GM19240 (cell line): Measurements from ENCODE around the gene FRMD4A.
"Not testable (repeated sequence)": the region's sequence is repeated elsewhere in the genome, so short reads cannot be mapped to it uniquely, and the experiment has no call there.

Experiments used
- DNase-seq: peaks from one replicate; pipeline ENCODE4 v3.0.0; 2011; ENCODE audit warnings: low spot score; ENCODE audit not compliant: insufficient read length

FRMD4A gene

GRCh38 chr10:14151571-14151970, 179.2 kb downstream of the FRMD4A start:
- DNase-seq = no peak

- no peak for DNase-seq
Measured at GRCh38 chr10:14150526-14150925, 180.2 kb downstream of the FRMD4A start.

GRCh38 chr10:14146501-14146900, 184.2 kb downstream of the FRMD4A start:
- DNase-seq = no peak

GRCh38 chr10:14146025-14146424, 184.7 kb downstream of the FRMD4A start:
- no peak for DNase-seq

DNA sequence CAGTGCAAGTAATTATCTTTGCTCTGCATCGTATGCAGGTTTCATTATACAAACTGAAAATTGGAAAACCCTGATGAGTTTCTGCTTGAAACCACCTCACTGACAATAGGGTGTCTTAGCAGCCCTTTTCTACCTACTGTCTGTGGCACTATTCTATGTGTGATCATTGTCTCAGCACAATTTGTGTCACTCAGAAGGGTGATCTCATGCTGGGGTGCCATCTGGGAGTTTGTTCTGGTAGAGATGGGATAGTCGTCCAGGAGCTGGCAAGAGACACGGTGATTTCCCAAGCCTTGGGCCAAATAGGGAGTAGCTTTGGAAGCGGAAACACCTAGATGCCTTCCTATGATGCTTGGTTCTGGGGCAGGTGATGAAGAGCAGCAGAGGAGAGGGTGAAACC, 186.3 kb downstream of the FRMD4A start:
- no peak for DNase-seq

DNA sequence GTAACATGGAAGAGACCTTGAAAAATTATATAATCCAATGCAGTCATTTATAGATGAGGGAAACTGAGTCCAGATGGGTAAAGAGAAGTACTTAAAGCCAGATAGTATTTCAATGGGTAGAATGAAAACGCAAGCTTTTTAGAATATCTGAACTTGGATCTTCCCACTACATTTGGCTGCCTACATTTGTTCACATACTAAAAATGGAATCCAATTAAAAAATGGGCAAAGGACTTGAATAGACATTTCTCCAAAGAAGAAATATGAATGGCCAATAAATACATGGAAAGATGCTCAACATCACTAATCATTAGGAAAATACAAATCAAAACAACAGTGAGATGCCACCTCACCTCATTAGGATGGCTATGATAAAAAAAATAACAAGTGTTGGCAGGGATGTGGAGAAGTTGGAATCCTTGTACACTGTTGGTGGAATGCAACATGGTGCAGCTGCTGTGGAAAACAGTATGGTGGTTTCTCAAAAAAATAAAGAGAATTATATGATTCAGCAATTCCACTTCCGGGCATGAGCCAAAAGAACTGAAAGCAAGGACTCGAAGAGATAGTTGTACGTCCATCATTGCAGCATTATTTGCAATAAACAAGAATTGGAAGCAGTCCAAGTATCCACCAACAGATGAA, 188.0 kb downstream of the FRMD4A start:
- no peak for DNase-seq

DNA sequence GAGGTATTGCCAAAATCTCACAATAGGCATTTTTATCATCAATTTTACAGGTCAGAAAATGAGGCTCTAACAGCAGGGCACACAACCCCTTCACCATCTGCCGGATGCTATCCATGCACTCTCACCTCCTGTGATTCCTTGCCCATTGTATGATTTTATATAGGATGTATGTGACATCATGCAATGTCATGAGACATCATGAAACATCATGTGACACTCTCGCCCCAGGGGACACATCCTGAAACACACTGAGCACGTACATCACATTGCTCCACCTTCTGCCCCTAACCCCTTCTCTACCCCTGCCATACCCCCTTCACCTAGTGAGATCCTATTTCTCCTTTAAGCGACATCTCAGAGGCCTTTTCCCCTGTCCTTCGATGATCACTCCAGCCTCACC, 189.4 kb downstream of the FRMD4A start:
- no peak for DNase-seq

- DNase-seq = no peak
Measured at GRCh38 chr10:14137391-14137790, 193.3 kb downstream of the FRMD4A start.

DNA sequence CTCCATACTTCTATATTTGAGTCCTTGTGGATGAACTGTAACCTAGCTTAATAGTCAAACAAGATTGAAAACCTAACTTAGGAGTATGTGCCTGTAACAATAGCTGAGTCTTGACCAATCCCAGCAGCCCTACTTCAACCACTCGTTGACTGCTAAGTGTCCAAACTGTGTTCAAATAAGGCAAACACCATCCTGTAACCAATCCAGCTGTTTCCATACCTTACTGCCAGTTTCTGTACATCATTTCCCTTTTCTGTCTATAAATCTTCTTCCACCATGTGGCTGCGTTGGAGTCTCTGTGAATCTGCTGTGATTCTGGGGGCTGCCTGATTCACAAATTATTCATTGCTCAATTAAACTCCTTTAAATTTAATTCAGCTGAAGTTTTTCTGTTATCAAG, 195.5 kb downstream of the FRMD4A start:
- not testable (repeated sequence) for DNase-seq

DNA sequence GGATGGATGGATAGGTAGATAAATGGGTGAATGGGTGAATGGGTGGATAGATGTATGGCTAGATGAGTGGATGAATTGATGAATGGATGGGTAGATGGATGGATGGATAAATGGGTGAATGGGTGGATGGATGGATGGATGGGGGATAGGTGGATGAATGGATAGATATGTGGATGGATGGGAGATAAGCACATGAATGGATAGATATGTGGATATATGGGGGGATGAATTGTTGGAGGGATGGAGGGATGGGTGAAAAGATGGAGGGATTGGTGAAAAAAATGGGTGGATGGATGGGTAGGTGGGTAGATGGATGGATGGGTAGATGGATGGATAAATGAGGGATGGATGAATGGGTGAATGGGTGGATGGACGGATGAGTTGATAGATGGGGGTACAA, 196.4 kb downstream of the FRMD4A start:
- DNase-seq = no peak

- DNase-seq = no peak
Measured at GRCh38 chr10:14131261-14131960, 199.3 kb downstream of the FRMD4A start.

GRCh38 chr10:14129770-14130169, 201.0 kb downstream of the FRMD4A start:
- no peak for DNase-seq

GRCh38 chr10:14128519-14128918, 202.2 kb downstream of the FRMD4A start:
- DNase-seq = no peak

DNA sequence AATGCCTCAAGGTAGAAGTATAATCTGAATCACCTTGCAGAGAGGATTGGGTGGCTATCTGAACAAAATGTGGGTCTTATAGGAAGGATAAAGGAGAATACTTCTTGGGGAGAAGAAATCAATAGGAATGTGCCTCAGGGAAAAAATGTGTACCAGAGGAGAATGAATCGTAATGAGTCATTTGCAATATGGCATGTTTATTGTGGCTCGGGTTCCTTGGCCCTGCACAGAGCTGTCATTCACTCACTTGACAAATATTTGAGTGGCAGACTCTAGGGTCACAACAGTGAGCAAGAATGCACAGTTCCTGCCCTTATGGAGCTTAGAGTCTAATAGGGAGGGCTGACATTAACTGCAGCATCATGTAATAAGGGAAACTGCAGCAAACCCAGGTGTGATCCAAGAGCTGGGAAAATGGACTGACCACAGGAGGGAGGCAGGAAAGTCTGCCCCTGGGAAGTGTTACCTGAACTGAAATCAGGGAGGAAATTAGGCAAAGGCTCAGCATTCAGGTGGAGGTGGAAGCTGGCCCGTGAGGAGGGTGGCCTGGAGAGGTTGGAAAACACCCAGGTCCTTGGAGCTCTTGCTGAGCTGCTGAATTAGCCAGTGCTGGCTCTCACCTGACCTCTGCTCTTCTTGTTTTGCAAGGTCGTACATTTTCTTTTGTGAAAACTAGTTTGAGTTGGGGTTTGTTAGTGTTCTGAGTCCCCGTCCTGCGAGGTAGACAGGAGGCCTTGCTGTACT, 203.9 kb downstream of the FRMD4A start:
- no peak for DNase-seq

DNA sequence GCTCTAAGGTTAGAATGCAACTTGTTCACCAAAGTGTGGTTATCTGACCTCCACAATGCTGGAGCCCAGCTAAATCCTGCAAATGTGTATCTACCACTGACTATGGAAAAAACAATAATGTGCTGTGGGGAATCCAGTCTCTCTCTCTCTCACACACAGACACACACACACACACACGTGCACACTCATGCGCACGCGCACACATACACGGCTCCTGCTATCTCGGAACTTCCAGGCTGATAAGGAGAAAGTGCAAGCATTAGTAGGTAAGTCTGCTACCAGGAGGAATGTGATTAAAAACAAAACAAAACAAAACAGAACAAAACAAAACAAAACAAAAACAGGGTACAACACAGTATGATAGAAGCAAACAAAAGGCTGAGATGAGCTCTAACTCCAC, 205.2 kb downstream of the FRMD4A start:
- DNase-seq = no peak

DNA sequence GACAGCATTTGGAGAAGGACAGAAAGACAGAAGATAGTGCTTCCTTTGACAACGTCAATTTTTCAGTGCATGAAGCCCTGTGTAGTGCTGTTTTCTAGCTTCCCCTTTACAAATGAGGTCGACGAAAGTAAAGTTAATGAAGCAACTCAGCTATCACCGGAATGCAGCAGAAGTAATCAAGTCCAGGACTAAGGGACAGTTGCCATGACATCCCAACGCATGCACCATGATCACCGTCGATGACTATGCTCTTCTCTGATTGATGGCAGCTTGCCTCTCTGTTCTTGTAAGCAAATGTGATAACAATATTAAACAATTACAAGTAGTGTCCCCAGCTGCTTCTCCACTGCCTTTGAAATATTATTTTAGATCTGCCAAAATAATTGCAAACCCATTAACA, 205.8 kb downstream of the FRMD4A start:
- no peak for DNase-seq

- DNase-seq = no peak
Measured at GRCh38 chr10:14123139-14123538, 207.6 kb downstream of the FRMD4A start.

DNA sequence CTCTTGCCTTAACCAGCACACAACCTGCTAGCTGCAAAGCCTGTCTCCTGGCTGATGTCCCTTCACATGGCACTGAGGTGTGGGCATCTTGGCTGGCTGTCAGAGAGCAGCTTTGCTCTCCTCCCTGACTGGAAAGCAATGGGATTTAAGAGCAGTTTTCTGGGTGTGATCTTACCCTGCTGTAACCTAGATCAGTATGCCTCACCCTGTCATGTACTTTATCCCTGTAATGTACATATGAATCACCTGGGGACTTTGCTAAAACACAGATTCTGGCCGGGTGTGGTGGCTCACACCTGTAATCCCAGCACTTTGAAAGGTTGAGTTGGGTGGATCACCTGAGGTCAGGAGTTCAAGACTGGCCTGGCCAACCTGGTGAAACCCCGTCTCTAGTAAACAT, 209.9 kb downstream of the FRMD4A start:
- DNase-seq = no peak

- DNase-seq = no peak
Measured at GRCh38 chr10:14118953-14119352, 211.8 kb downstream of the FRMD4A start.

DNA sequence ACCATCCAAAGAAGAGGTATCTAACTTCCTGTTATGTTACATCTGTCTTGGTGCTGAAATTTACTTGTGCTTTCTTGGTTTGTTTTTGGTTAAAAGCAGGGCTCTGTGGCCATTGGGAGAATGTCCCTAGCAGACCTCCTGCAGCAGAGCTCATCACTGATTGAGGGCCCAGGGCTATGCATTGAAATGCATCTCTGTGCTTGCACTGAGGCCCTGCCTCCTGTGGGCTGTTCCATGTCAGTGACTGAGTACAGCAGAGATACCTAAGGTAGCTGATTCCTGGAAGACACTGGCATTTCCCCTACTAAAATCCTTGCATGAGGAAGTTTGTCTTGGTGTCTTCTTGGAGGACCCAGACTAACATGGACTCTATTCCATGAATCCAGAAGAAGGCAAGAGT, 213.9 kb downstream of the FRMD4A start:
- no peak for DNase-seq

- no peak for DNase-seq
Measured at GRCh38 chr10:14116021-14116420, 214.7 kb downstream of the FRMD4A start.

DNA sequence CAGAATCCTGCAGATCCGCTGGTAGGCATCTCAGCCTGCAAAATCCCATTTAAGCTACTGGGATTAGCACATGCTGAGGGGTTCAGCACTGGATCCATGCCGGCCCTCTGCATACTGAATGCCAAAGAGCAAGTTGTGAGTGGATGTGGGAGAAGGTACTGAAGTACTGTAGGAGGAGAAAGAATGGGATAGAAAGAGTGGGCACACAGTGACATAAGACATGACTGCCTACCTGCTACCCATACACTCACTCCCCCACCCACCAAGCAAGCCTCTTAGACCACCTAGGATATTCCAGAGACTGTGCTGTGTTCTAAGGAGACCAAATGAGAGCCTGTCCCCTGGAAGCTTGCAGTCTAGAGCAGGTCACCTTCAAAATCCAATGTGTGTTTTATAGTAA, 215.9 kb downstream of the FRMD4A start:
- DNase-seq = no peak

DNA sequence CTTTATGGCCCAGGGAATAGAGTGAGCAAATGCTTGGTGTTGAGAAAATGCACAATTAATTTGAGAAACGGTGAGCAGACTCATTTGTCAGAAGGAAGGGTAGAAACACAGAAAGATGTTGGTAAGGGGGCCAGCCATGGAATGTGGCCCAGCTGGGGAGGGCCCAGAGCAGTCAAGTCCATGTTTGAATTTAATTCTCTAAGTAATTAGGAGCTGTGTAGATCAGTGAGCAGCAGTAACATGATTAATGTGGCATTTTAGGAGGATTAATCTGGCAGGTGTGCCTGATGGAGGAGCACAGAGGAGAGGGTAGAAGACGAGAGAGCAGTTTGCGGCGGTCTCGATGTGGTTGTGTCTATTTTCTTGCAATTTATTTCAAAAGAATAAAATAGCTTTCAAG, 218.7 kb downstream of the FRMD4A start:
- no peak for DNase-seq
